ENCODE results near the gene CCDC54. TPM values are rescaled to one million over a fixed set of nuclear protein-coding genes. Genes with fewer than 3 reads are reported as not detected.

Gene CCDC54
- total RNA-seq, 4 donors from 2014 or later = not detected

- intact Hi-C loops (cut with DNase I; ENCODE audit: low total_unique reads) = no loop called here
- in situ Hi-C loops (cut with MboI; ENCODE audit: low pct_ligation_motif_present in 1 of 4, low pct_unique_long_range_greater_than_20kb in 1 of 4, low sequenced_read_pairs in 3 of 4) = no loop called here
- no peak overlapping the region for H3K27ac ChIP-seq
- peaks cover 0 to 5% of the 10 kb centered on the region in 2 donors for H3K9me3 ChIP-seq
- WGBS, 2 donors (ENCODE audit: low coverage in 1 of 2) = 95% methylated on average over 5 of the region's 5 CpGs; no CpG with 5 or more reads in 1 of the 2 donors
- DNase-seq = no peak
- no peaks in the 10 kb centered on the region for H3K4me1 ChIP-seq
- H3K36me3 ChIP-seq = no peaks in the 10 kb centered on the region
- TF ChIP-seq POLR2A (IDR thresholded peaks at IDR 0.05) = no peak
- TF ChIP-seq, protein P1, sequence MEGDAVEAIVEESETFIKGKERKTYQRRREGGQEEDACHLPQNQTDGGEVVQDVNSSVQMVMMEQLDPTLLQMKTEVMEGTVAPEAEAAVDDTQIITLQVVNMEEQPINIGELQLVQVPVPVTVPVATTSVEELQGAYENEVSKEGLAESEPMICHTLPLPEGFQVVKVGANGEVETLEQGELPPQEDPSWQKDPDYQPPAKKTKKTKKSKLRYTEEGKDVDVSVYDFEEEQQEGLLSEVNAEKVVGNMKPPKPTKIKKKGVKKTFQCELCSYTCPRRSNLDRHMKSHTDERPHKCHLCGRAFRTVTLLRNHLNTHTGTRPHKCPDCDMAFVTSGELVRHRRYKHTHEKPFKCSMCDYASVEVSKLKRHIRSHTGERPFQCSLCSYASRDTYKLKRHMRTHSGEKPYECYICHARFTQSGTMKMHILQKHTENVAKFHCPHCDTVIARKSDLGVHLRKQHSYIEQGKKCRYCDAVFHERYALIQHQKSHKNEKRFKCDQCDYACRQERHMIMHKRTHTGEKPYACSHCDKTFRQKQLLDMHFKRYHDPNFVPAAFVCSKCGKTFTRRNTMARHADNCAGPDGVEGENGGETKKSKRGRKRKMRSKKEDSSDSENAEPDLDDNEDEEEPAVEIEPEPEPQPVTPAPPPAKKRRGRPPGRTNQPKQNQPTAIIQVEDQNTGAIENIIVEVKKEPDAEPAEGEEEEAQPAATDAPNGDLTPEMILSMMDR (IDR thresholded peaks at IDR 0.05) = no peak
- TF ChIP-seq POLR2AphosphoS5 (IDR thresholded peaks at IDR 0.05) = no peak
- TF ChIP-seq EP300 (IDR thresholded peaks at IDR 0.05; ENCODE audit: low read depth) = no peak
- no peak overlapping the region for H3K4me3 ChIP-seq
- H3K27me3 ChIP-seq = no peaks in the 10 kb centered on the region
Measured at GRCh38 chr3:107408513-107408912, 31.3 kb downstream of the CCDC54 start.

- TF ChIP-seq POLR2AphosphoS5 (IDR thresholded peaks at IDR 0.05) (no peak), POLR2A (IDR thresholded peaks at IDR 0.05) (no peak), EP300 (IDR thresholded peaks at IDR 0.05; ENCODE audit: low read depth) (no peak)
- TF ChIP-seq, protein P1 (IDR thresholded peaks at IDR 0.05) = no peak
- Histone ChIP-seq H3K27me3 (no peaks in the 10 kb centered on the region), H3K36me3 (no peaks in the 10 kb centered on the region), H3K27ac (no peak overlapping the region), H3K4me3 (no peak overlapping the region), H3K4me1 (no peaks in the 10 kb centered on the region), H3K9me3 (peaks cover 0 to 5% of the 10 kb centered on the region in 2 donors)
- in situ Hi-C loops (cut with MboI; ENCODE audit: low pct_ligation_motif_present in 1 of 4, low pct_unique_long_range_greater_than_20kb in 1 of 4, low sequenced_read_pairs in 3 of 4) (no loop called here), intact Hi-C loops (cut with DNase I; ENCODE audit: low total_unique reads) (no loop called here)
- DNase-seq = no peak
- 81 to 94% methylated on average over 2 of the region's 2 CpGs for WGBS, 2 donors (ENCODE audit: low coverage in 1 of 2)
Measured at GRCh38 chr3:107409365-107409764, 32.1 kb downstream of the CCDC54 start.

- Histone ChIP-seq H3K9me3 (peaks cover 0 to 5% of the 10 kb centered on the region in 2 donors), H3K27me3 (no peaks in the 10 kb centered on the region), H3K36me3 (no peaks in the 10 kb centered on the region), H3K4me1 (no peaks in the 10 kb centered on the region), H3K4me3 (no peak overlapping the region), H3K27ac (no peak overlapping the region)
- no peak for TF ChIP-seq POLR2AphosphoS5 (IDR thresholded peaks at IDR 0.05)
- TF ChIP-seq POLR2A (IDR thresholded peaks at IDR 0.05) = no peak
- no peak for TF ChIP-seq EP300 (IDR thresholded peaks at IDR 0.05; ENCODE audit: low read depth)
- TF ChIP-seq, protein P1 (IDR thresholded peaks at IDR 0.05) = no peak
- 85 to 100% methylated on average over 1 of the region's 1 CpG for WGBS, 2 donors (ENCODE audit: low coverage in 1 of 2)
- intact Hi-C loops (cut with DNase I; ENCODE audit: low total_unique reads) (no loop called here), in situ Hi-C loops (cut with MboI; ENCODE audit: low pct_ligation_motif_present in 1 of 4, low pct_unique_long_range_greater_than_20kb in 1 of 4, low sequenced_read_pairs in 3 of 4) (no loop called here)
- DNase-seq = no peak
Measured at GRCh38 chr3:107410606-107411005, 33.4 kb downstream of the CCDC54 start.

- TF ChIP-seq POLR2AphosphoS5 (IDR thresholded peaks at IDR 0.05) = no peak
- TF ChIP-seq POLR2A (IDR thresholded peaks at IDR 0.05) = no peak
- TF ChIP-seq EP300 (IDR thresholded peaks at IDR 0.05; ENCODE audit: low read depth) = no peak
- TF ChIP-seq, protein P1 (IDR thresholded peaks at IDR 0.05) = no peak
- H3K4me1 ChIP-seq = no peaks in the 10 kb centered on the region
- no peaks in the 10 kb centered on the region for H3K27me3 ChIP-seq
- intact Hi-C loops (cut with DNase I; ENCODE audit: low total_unique reads) = no loop called here
- no peaks in the 10 kb centered on the region for H3K36me3 ChIP-seq
- peaks cover 0 to 5% of the 10 kb centered on the region in 2 donors for H3K9me3 ChIP-seq
- no peak for DNase-seq
- in situ Hi-C loops (cut with MboI; ENCODE audit: low pct_ligation_motif_present in 1 of 4, low pct_unique_long_range_greater_than_20kb in 1 of 4, low sequenced_read_pairs in 3 of 4) = no loop called here
- H3K27ac ChIP-seq = no peak overlapping the region
- no peak overlapping the region for H3K4me3 ChIP-seq
Measured at GRCh38 chr3:107411056-107411455, 33.8 kb downstream of the CCDC54 start.

All from transverse colon (tissue), 4 donors.